ENCODE results near the gene CD68. TPM values are rescaled to one million over a fixed set of nuclear protein-coding genes. Genes with fewer than 3 reads are reported as not detected.

CD68 gene, protein sequence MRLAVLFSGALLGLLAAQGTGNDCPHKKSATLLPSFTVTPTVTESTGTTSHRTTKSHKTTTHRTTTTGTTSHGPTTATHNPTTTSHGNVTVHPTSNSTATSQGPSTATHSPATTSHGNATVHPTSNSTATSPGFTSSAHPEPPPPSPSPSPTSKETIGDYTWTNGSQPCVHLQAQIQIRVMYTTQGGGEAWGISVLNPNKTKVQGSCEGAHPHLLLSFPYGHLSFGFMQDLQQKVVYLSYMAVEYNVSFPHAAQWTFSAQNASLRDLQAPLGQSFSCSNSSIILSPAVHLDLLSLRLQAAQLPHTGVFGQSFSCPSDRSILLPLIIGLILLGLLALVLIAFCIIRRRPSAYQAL
- 64.0 and 75.5 TPM in 2 replicates for total RNA-seq
- 80.4 and 82.6 TPM in 2 replicates for polyA plus RNA-seq

- Histone ChIP-seq H3K36me3 (replicated peaks; ENCODE audit: insufficient read depth, low read depth) (peaks cover 3% of the 10 kb centered on the region), H3K27ac (peak within 1 kb of the TSS; percentile 98), H3K4me1 (ENCODE audit: insufficient read depth) (peaks cover 44% of the 10 kb centered on the region), H3K4me3 (no peak within 1 kb of the TSS), H3K27me3 (no peaks in the 10 kb centered on the region), H3K79me2 (peaks cover 68% of the 10 kb centered on the region), H2AFZ (no peak within 1 kb of the TSS), H3K4me2 (peak within 1 kb of the TSS; percentile 71), H3K9me3 (ENCODE audit: low read depth) (no peaks in the 10 kb centered on the region), H3K9me2 (replicated peaks; ENCODE audit: insufficient read depth) (no peaks in the 10 kb centered on the region), H4K20me1 (ENCODE audit: insufficient read depth, poor library complexity, severe bottlenecking) (peaks cover 40% of the 10 kb centered on the region)
- WGBS (ENCODE audit: low lambda C conversion rate, missing lambda C conversion rate), result 35% methylated on average over 7 of the region's 7 CpGs
- DNase-seq (ENCODE audit: low spot score), result peak; percentile 92
- TF ChIP-seq, protein P1, sequence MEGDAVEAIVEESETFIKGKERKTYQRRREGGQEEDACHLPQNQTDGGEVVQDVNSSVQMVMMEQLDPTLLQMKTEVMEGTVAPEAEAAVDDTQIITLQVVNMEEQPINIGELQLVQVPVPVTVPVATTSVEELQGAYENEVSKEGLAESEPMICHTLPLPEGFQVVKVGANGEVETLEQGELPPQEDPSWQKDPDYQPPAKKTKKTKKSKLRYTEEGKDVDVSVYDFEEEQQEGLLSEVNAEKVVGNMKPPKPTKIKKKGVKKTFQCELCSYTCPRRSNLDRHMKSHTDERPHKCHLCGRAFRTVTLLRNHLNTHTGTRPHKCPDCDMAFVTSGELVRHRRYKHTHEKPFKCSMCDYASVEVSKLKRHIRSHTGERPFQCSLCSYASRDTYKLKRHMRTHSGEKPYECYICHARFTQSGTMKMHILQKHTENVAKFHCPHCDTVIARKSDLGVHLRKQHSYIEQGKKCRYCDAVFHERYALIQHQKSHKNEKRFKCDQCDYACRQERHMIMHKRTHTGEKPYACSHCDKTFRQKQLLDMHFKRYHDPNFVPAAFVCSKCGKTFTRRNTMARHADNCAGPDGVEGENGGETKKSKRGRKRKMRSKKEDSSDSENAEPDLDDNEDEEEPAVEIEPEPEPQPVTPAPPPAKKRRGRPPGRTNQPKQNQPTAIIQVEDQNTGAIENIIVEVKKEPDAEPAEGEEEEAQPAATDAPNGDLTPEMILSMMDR (IDR thresholded peaks at IDR 0.05; ENCODE audit: poor library complexity), result no peak
- no peak for TF ChIP-seq EZH2 (IDR thresholded peaks at IDR 0.05; ENCODE audit: borderline replicate concordance)
- no peak for TF ChIP-seq EZH2phosphoT487 (IDR thresholded peaks at IDR 0.05; ENCODE audit: low read depth, severe bottlenecking, unreplicated experiment)
These were observed at the start of gene CD68 for GRCh38 chr17:7579001-7579833. TSS of gene CD68 (plus strand) at chr17:7579638. CDS start at chr17:7579678, 40 bp downstream.

DNA sequence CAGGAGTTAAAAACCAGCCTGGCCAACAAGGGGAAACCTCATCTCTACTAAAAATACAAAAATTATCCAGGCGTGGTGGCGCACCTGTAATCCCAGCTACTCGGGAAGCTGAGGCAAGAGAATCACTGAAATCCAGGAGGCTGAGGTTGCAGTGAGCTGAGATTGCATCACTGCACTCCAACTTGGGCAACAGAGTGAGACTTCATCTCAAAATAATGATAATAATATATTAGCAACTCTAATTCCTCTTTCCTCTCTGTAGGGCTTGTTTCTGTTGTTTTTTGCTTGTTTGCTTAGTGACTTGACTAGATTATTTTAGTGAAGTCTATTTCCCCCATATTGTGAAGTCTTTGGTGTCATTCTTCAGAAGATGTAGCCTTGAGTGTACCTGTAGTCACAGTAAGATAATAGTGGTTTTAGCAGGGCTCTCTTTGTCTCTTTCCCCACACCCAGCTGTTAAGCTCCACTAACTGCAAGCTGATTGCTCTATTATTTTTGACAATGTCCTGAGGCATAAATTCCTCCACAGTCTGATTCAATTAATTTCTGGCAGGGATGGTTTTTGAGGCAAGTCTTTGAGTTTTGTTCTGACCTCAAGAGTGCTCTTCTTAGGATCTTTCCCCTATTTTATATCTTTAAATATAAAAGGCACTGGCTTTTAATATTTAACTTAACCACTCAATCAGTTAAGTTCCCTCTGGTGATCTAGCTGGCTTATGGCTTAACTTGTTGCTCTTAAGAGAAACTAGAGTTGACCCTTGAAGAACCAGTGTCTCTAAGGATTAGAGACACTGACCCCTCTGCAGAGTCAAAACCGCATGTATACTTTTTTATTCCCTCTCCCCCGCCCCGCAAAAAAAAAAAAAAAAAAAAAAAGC, 49.2 kb upstream of the CD68 start:
- Histone ChIP-seq H3K4me2 (no peak overlapping the region), H3K4me3 (no peak overlapping the region), H3K79me2 (no peaks in the 10 kb centered on the region), H3K9me3 (ENCODE audit: low read depth) (peaks cover 13% of the 10 kb centered on the region), H4K20me1 (ENCODE audit: insufficient read depth, poor library complexity, severe bottlenecking) (no peaks in the 10 kb centered on the region), H3K9me2 (replicated peaks; ENCODE audit: insufficient read depth) (no peaks in the 10 kb centered on the region), H2AFZ (no peak overlapping the region), H3K27me3 (no peaks in the 10 kb centered on the region), H3K36me3 (replicated peaks; ENCODE audit: insufficient read depth, low read depth) (no peaks in the 10 kb centered on the region), H3K27ac (no peak overlapping the region), H3K4me1 (ENCODE audit: insufficient read depth) (no peaks in the 10 kb centered on the region)
- TF ChIP-seq, protein P1 (IDR thresholded peaks at IDR 0.05; ENCODE audit: poor library complexity), result no peak
- no peak for DNase-seq (ENCODE audit: low spot score)
- WGBS (ENCODE audit: low lambda C conversion rate, missing lambda C conversion rate), result 87% methylated on average over 6 of the region's 6 CpGs

DNA sequence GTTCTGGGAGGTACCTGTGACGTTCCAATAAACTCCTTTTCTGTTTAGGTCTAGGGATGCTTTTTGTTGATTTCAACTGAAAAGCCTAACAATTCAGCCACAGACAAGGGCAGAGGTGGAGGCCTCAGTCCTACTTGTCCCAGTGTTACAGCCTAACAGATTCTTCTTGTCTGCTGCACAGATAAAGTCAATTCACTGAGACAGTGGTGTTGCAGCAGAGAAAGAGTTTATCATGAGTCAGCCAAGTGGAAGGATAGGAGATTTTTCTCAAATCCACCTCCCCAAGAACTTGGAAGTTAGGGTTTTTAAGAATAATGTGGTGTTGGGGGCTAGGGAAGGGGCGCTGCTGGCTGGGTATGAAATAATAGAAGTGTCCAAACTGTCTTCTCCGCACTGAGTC, 41.4 kb upstream of the CD68 start:
- Histone ChIP-seq H3K9me2 (replicated peaks; ENCODE audit: insufficient read depth) (no peaks in the 10 kb centered on the region), H4K20me1 (ENCODE audit: insufficient read depth, poor library complexity, severe bottlenecking) (no peaks in the 10 kb centered on the region), H3K27me3 (no peaks in the 10 kb centered on the region), H3K9me3 (ENCODE audit: low read depth) (no peaks in the 10 kb centered on the region), H3K4me2 (no peak overlapping the region), H3K27ac (no peak overlapping the region), H3K79me2 (no peaks in the 10 kb centered on the region), H3K36me3 (replicated peaks; ENCODE audit: insufficient read depth, low read depth) (no peaks in the 10 kb centered on the region), H2AFZ (no peak overlapping the region), H3K4me1 (ENCODE audit: insufficient read depth) (no peaks in the 10 kb centered on the region), H3K4me3 (no peak overlapping the region)
- no peak for DNase-seq (ENCODE audit: low spot score)
- TF ChIP-seq EZH2 (IDR thresholded peaks at IDR 0.05; ENCODE audit: borderline replicate concordance) (no peak), EZH2phosphoT487 (IDR thresholded peaks at IDR 0.05; ENCODE audit: low read depth, severe bottlenecking, unreplicated experiment) (no peak)
- TF ChIP-seq, protein P1 (IDR thresholded peaks at IDR 0.05; ENCODE audit: poor library complexity), result no peak
- WGBS (ENCODE audit: low lambda C conversion rate, missing lambda C conversion rate), result 80% methylated on average over 3 of the region's 3 CpGs
